ENCODE data around the gene NR3C2. TPM values are rescaled to one million over a fixed set of nuclear protein-coding genes. Genes with fewer than 3 reads are reported as not detected.

NR3C2 gene
- total RNA-seq, 1 experiment from 2014 or later = 0.96 TPM

GRCh38 chr4:148057516-148057915 is 384.7 kb downstream of the NR3C2 start:
- CTCF ChIA-PET = no interaction called here
- Histone ChIP-seq H3K4me2 (no peak overlapping the region), H3K4me1 (replicated peaks; ENCODE audit: insufficient read depth) (peaks cover 7% of the 10 kb centered on the region; the same call in 1 of the 2 replicates), H2AFZ (no peak overlapping the region), H3K9me2 (ENCODE audit: insufficient read depth) (no peaks in the 10 kb centered on the region), H3K4me3 (no peak overlapping the region), H3K27ac (no peak overlapping the region), H3K36me3 (ENCODE audit: low read depth) (no peaks in the 10 kb centered on the region), H3K79me2 (ENCODE audit: low read depth) (no peaks in the 10 kb centered on the region), H3K9me3 (ENCODE audit: insufficient read depth, low read depth) (no peaks in the 10 kb centered on the region; the same call in 1 of the 2 replicates), H4K20me1 (ENCODE audit: insufficient read depth) (no peaks in the 10 kb centered on the region), H3F3A (ENCODE audit: insufficient read depth, low read depth) (no peaks in the 10 kb centered on the region), H3K27me3 (ENCODE audit: insufficient read depth, low read depth) (no peaks in the 10 kb centered on the region)
- BruUV-seq (replicated peaks) = no TSS peak
- POLR2A ChIA-PET (ENCODE audit: unreplicated experiment) = no interaction called here
- DNase-seq = no peak
- intact Hi-C loops (cut with micrococcal nuclease; ENCODE audit: unreplicated experiment) = no loop called here
- TF ChIP-seq EZH2 (IDR thresholded peaks at IDR 0.05; ENCODE audit: low read depth) = no peak
- TF ChIP-seq CTCF (conservative IDR thresholded peaks at IDR 0.05) = no peak

- H3K4me3 ChIP-seq = no peak overlapping the region
- peaks cover 7% of the 10 kb centered on the region; the same call in 1 of the 2 replicates for H3K4me1 ChIP-seq (replicated peaks; ENCODE audit: insufficient read depth)
- no peaks in the 10 kb centered on the region for H3F3A ChIP-seq (ENCODE audit: insufficient read depth, low read depth)
- no peaks in the 10 kb centered on the region; the same call in 1 of the 2 replicates for H3K9me3 ChIP-seq (ENCODE audit: insufficient read depth, low read depth)
- H3K79me2 ChIP-seq (ENCODE audit: low read depth) = no peaks in the 10 kb centered on the region
- no peak overlapping the region for H2AFZ ChIP-seq
- CTCF ChIA-PET = no interaction called here
- no peaks in the 10 kb centered on the region for H3K27me3 ChIP-seq (ENCODE audit: insufficient read depth, low read depth)
- no peak for DNase-seq
- H3K36me3 ChIP-seq (ENCODE audit: low read depth) = no peaks in the 10 kb centered on the region
- no peak for TF ChIP-seq EZH2 (IDR thresholded peaks at IDR 0.05; ENCODE audit: low read depth)
- no peak for TF ChIP-seq CTCF (conservative IDR thresholded peaks at IDR 0.05)
- no TSS peak for BruUV-seq (replicated peaks)
- intact Hi-C loops (cut with micrococcal nuclease; ENCODE audit: unreplicated experiment) = no loop called here
- no peak overlapping the region for H3K4me2 ChIP-seq
- H4K20me1 ChIP-seq (ENCODE audit: insufficient read depth) = no peaks in the 10 kb centered on the region
- no peaks in the 10 kb centered on the region for H3K9me2 ChIP-seq (ENCODE audit: insufficient read depth)
- POLR2A ChIA-PET (ENCODE audit: unreplicated experiment) = interaction anchor here (0.7 kb wide), 1 partner anchor 209 kb away, joined by 6 read pairs; no protein-coding TSS in a partner anchor
- H3K27ac ChIP-seq = no peak overlapping the region
These were observed 385.3 kb downstream of the NR3C2 start for GRCh38 chr4:148056879-148057278.

GRCh38 chr4:148055844-148056243 is 386.4 kb downstream of the NR3C2 start:
- Histone ChIP-seq H3K27ac (no peak overlapping the region), H3K4me3 (no peak overlapping the region), H2AFZ (no peak overlapping the region), H4K20me1 (ENCODE audit: insufficient read depth) (no peaks in the 10 kb centered on the region), H3K36me3 (ENCODE audit: low read depth) (no peaks in the 10 kb centered on the region), H3K4me2 (no peak overlapping the region), H3K4me1 (replicated peaks; ENCODE audit: insufficient read depth) (peaks cover 7% of the 10 kb centered on the region; the same call in 1 of the 2 replicates), H3F3A (ENCODE audit: insufficient read depth, low read depth) (no peaks in the 10 kb centered on the region), H3K79me2 (ENCODE audit: low read depth) (no peaks in the 10 kb centered on the region), H3K27me3 (ENCODE audit: insufficient read depth, low read depth) (no peaks in the 10 kb centered on the region), H3K9me3 (ENCODE audit: insufficient read depth, low read depth) (no peaks in the 10 kb centered on the region; the same call in 1 of the 2 replicates), H3K9me2 (ENCODE audit: insufficient read depth) (no peaks in the 10 kb centered on the region)
- no TSS peak for BruUV-seq (replicated peaks)
- no peak for TF ChIP-seq EZH2 (IDR thresholded peaks at IDR 0.05; ENCODE audit: low read depth)
- no peak for TF ChIP-seq CTCF (conservative IDR thresholded peaks at IDR 0.05)
- no peak for DNase-seq
- CTCF ChIA-PET = no interaction called here
- intact Hi-C loops (cut with micrococcal nuclease; ENCODE audit: unreplicated experiment) = no loop called here
- POLR2A ChIA-PET (ENCODE audit: unreplicated experiment) = no interaction called here

Data from PC-9 (cell line).